HG03095 (cell line): ENCODE data around the gene SLC9C1.
A peak's percentile ranks its signal among the peaks of the same experiment; 100 is the strongest.

ENCODE experiments used
- ATAC-seq: cut with Tn5 transposase; IDR thresholded peaks from one replicate; pipeline ENCODE4 v1.9.1; 2021; ENCODE audit warnings: moderate library complexity; ENCODE audit not compliant: unreplicated experiment

Gene SLC9C1

DNA sequence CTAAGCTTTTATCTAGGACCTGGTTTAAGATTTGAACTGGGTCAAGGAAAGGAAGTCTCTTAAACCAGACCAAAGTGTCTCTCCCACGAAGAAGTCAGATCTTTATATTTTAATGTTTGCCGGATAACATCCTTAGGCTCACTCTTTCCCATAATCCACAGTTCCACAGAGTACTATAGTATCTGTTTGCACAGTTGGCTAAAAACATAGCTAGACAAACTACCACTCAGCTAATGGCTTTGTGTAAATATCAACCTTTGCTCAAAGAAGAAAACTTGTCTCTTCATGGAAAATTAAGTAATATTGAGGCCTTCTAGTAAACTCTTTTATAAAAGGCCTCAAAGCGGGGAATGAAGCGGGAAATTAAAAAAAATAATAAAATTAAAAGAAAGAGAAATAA lies 13.5 kb upstream of the SLC9C1 start:
- ATAC-seq, result no peak

DNA sequence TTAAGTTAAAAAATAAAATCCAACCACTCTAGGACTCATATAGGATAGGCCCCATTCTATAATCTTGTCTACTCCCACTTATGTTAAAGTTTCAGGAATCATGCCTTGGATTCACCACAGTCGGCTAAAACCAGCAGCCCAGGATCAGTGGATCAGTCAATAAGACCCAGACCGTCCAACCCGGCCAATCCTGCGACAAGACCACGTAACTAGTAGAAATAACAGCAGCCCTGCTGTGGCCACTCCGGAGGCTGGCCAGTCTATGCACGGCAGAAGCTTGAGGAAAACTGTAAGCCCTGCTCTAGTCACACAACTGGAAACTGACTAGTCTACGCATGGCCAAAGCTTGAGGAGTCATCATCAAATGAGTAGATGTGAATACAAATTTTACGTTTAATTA lies 12.8 kb upstream of the SLC9C1 start:
- ATAC-seq, result no peak

DNA sequence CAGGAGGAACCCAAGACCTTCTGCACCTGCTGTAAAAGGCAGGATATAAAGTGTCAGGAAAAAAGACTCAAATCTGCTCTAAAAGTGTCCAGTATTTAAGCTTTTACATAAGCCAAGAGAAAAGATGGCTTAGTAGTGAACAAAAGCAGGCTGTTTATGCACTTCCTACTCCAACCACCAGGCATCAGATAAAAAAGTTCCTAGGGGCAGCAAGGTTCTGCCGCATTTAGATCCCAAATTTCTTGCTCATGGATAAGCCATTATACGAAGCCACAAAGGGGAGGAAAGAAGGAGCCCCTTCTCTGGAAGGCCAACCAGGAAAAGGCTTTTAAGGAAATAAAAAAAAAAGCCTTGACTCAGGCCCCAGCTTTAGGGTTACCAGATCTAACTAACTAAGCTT lies 10.6 kb upstream of the SLC9C1 start:
- no peak for ATAC-seq

DNA sequence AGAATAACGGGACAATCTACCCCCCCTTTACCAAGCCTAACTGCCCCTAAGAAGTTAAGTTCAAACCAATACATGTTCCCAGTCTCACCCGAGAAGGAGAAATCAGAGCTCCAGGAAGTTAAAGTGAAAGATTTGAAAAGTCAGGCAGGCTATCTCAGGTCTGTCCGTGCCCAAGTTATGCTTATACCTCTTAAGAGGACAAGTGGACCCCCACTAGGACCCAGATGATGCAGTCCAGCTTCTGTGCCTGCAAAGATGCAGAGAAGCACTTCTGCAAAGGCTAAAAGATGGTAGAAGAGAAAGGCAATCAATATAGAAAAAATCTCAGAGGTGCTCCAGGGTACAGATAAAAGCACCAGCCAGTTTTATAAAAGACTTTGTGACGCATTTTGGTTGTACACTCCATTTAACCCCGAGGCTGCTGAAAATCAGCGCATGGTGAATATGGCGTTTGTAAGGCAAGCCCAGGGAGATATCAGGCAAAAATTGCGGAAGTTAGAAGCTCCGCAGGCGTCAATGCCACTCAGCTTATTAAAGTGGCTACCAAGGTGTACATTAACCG lies 9.8 kb upstream of the SLC9C1 start:
- ATAC-seq, result no peak

DNA sequence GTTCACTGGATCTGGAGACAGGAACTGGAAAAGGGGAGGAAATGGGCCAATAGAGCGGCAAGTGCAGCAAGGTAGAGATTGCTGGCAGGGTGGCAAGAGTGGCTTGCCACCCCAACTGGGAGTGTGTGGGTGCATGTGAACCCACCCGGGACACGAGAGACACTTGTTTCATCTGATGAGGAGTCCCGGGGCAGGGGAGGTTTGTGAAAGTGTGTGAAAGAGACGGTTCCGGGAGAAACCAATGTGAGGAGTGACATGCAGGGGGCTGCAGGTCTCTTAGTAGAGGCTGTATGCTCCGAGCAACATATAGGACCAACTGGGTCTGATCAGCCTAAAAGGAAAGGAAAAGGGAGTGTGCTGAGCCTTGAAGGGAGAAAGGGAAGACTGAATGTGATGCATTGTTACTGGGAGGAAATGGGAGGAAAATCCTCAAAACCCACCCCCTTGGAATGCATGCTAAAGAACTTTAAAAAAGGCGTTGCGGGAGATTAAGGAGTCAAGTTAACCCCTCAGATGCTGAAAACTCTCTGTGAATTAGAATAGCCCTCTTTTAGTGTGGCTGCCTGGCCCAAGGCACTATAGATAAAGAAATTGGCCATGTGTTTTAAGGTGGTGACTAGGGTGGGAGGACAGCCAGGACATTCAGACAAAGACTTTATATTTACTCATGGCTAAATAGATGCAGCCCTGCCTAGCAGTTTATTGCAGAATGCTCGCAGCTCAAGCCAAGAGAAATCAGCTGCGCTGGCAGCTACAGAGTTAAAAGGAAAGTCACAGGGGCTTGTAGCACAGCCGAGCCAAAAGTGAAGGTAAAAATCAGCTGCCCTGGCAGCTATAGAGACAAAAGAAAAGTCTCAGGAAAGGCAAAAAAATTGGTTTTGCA lies 9.1 kb upstream of the SLC9C1 start:
- no peak for ATAC-seq

DNA sequence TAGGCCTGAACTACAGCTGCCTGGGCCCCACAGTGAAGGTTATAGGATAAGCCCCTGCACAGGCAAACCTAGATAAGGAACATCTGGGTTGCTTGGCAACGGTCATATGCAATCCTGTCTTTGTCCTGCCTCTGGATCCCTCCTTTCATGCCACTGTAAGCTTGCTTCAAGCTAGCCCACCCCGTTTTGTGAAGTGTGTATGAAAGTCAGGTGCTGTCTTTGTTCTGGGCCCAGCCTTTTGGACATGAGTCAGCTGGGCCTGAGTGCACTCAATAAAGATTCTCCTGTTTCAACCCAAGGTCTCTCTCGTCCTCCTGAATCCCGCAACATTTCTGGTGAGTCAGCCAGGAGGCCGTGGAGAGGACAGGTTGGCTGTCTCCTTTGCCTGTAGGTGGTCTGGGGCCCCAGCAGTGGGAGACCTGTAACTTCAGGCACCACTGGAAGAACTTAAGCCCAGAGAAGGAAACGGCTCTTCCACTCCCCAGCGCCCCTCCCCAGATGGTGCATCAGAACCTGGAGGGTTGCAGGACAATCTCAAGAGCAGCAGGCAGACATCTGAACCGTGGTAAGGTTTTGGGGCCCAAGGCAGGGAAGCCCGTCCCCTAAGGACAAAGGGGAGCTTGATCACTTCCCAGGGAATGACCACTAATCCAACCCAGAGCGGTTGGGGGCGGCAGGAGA lies 8.3 kb upstream of the SLC9C1 start:
- ATAC-seq, result no peak

DNA sequence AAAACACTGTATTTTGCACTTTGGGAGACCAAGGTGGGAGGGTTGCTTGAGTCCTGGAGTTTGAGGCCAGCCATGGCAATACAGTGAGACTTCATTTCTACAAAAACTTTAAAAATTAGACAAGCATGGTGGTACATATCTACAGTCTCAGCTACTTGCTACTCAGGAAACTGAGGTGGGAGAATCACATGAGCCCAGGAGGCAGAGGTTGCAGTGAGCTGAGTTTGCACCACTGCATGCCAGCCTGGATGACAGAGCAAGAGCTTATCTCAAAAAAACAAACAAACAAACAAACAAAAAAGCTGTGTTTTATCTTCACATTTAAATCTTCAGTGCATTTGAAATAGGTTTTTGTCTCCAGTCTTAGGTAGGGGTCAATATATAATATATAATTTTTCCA lies 4.8 kb upstream of the SLC9C1 start:
- ATAC-seq, result no peak

DNA sequence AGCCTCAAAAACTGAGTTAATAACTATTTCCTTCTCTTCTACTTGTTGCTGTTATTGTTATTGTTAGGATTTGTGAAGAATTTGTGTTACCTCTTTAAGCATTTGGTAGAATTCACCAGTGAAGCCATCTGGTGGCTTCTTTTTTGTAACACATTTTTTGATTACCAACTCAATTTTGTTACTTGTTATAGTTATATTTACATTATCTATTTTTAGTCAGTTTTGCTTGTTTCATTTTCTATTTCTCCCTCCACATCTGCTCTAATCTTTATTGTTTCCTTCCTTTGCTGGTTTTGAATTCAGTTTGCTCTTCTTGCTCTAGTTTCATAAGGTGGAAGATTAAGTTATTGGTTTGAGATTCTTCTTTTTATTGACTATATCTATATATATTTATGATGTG lies 3.7 kb upstream of the SLC9C1 start:
- ATAC-seq, result no peak

DNA sequence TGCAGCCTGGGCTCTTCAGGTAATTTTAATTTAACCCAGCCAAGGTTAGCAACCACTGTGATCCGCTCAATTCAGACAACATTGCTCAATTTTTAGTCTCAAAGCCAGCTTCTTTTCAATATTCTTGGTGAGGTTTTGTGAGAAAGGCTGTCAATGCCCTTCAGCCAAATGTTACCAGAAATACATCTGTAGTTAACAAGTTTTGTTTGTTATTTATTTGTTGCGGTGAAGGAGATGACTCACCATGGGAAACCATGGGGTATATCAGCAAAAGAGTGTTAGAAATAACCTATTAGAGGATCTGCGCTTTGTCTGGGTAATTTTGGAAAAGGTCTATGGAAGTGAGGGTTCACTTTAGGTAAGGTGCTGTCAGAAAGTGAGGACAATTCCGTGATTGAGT lies 5.0 kb downstream of the SLC9C1 start:
- ATAC-seq, result no peak

DNA sequence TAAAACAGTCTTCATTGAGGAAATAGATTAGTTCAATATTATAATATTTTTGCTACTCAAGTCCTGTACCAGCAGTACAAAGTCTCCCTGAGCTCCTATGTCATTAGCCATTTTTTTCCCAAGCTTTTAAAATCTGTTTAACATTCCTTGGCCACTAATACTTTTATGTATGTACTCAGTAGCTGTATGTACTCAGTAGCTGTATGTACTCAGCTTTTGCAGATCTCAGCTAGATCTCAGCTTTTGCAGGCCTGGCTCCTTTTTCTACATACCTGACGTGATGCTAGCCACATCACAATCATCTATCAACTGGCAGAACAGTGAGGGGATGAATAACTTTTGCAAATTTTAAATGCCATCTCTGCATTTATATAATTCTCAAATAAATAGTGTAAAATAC lies 13.8 kb downstream of the SLC9C1 start:
- ATAC-seq, result no peak

DNA sequence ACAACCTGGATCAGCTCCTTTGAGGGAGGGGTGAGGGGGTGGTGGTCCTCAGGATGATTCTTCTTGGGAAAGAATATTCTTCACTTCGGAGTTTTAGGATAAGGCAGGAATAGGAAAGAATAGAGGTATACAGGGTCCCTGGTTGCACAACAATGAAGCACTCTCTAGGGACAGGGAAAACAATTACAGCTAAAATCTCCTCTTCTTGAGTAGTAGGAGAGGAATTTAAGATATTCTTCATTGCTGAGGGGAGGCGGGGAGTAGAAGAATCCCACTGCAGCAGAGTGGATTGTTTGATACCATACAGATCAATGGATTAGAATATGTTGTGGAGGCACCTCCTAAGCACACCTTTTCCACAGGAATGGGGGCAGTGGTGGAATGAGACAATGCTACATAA lies 20.5 kb downstream of the SLC9C1 start:
- ATAC-seq, result no peak

DNA sequence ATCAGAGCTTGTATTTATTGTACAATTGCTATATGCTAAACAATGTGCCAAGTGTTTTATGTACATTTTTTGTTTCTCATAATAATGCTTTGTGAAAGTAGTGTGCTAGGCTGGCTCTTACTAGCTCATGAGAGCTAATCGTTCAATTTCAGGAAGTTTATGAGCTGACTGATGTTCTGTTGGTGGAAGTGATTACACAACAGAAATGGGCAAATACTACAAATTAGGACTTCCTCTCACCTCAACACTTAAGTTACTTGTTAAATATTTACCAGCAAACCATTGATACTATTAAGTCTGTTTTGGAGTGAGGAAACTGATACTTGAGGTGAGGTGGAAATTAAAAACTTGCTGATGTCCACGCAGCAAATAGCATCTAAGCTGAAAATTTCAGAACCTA lies 32.3 kb downstream of the SLC9C1 start:
- no peak for ATAC-seq

DNA sequence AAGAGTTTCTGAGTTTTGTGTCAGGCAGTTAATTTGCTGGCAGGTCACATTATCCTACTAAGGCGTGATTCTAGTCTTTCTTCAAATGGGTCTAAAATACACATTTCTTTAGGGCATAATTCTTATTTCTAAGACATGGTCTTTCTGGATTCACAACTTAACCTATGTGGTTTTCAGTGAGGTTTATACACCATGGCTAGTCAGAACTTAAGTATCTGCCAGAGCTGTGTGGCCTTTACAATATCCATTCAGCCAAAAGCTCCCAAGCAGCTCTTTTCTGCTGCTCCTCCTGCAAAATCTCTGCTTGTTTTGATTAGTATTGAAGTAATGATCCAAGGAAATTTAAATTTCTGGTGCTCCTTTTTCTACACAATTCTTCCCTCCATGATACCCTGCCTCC lies 33.5 kb downstream of the SLC9C1 start:
- ATAC-seq, result no peak

DNA sequence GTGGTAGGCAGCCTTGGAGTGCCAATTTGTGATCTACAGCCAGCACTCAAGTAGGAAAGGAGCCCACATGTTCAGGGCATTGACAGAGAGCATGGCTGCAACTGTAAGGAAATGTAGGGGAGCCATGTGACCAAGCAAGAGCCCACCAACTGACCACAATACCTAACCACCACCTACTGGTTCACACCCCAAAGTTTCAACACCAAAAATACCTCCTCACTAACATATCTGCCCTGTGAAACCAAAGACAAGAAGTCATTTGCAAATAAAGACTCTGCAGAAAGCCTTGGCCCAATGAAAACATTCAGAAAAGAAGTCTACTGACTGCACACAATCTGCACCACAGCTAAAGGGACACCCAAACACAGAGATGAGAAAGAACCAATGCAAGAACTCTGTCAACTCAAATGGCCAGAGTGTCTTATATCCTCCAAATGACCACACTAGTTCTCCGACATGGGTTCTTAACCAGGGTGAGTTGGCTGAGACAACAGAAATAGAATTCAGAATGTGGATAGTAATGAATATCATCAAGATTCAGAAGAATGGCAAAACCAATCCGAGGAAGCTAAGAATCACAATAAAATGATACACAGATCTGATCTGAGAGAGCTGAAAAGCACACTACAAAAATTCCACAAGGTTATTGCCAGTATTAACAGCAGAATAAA lies 40.6 kb downstream of the SLC9C1 start:
- ATAC-seq, result no peak

DNA sequence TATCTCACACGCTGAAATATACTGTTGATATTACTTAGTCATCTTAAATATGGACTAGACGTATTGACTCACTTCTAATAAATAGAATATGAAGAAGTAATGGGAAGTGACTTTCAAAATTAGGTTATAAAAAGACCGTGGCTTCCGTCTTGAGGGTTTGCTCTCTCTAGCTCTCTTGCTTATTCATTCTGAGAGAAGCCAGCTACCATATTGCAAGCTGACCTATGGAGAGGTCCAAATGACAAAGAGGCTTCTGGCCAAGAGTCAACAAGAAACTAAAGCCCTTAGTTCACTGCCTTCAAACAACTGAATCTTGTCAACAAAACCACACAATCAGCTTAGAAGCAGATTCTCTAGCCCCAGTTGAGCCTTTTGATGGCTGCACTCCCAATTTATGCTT lies 46.1 kb downstream of the SLC9C1 start:
- ATAC-seq, result peak; percentile 85

DNA sequence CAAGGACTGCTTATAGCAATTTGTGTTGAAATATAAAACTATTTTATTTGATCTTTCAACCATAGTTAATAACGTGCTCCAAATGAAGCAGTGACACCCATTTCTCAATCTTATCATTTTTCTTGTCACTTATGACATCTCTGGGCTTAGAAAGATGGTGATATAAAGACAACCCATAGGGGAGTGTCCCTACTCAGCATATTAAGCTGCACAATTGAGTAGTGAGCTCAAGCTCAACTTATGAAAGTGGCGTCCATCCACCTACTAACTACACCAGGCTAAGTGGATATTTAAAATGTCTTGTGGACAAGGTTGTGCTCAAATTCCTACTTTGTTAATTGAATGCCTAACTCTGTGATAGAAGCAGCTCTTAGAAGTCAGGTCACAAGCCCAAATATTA lies 46.7 kb downstream of the SLC9C1 start:
- ATAC-seq, result no peak

DNA sequence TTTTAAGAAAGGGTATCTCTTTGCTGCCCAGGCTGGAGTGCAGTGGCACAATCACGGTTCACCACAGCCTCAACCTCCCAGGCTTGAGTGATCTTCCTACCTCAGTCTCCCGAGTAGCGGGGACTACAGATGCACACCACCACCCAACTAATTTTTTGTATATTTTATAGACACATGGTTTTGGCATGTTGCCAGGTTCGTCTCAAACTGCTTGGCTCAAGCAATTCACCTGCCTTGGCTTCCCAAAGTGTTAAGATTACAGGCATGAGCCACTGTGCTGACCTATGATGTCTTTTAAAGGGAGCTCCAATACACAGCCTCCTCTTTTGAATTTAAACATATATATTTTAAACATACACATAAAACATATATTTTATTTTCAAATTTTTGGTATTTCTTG lies 60.9 kb downstream of the SLC9C1 start:
- ATAC-seq, result no peak

DNA sequence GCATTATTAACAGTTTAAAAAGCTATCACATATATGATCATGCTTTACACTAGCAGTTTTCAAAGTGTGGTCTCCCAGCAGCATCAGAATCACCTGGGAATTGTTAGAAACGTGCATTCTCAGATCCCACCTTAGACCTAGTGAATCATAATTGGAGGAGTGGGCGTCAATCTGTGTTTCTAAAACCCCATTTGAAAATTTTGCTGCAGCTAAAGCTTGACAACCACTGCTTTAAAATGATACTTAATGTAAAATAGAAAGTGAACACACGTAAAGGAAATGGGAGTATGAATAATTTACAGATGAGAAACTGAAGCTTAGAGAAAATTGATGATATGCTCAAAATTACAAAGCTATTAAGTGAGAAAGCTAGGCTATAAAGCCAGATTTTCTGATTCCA lies 62.3 kb downstream of the SLC9C1 start:
- ATAC-seq, result no peak

DNA sequence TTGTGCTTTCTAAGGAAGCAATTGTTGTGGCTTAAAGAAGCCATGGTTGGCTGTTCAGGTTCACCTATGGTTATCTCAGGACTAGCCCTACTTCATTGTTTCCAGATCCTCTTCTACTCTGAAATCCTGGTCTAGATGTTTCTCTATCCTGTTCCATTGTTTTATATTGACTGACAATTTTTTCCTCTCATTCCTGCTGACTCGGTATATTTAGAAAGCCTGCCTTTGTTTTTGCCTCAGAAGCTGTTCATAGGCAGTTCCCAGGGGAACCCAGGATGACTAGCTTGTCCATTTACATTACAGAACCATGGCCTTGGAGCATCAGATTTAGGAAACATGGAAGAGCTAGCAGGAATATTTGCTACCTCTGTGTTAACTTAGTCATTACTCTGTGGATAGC lies 64.0 kb downstream of the SLC9C1 start:
- no peak for ATAC-seq

DNA sequence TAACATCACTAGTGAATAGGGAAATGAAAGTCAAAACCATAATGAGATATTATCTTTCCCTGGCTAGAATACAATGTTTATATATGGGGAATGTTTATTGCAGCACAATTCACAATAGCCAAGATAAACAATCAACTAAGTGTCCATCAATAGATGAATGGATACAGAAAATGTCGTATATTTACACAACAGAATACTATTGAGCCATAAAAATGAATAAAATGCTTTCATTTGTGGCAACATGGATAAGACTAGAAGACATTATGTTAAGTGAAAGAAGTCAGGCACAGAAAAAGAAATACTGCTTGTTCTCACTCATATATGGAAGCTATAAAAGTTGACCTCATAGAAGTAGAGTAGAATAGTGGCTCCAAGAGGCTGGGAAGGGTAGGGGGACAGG lies 65.2 kb downstream of the SLC9C1 start:
- no peak for ATAC-seq

DNA sequence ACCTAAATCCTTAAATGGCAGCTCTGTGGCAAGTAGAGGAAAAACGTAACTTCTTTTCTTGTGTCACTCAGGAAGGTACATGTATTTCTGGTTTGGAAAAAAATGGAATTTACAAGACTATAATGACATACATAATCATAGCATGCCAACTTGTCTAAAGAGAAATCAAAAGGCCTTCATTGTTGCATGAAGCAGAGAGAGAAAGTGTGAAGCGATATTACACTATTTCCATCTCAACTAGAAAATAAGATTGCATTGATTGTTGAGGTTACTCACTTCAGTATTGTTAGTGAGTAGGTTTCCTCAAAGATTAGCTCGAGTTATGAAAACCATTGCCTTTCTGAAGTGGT lies 93.7 kb downstream of the SLC9C1 start:
- ATAC-seq, result no peak
